IMR-90 (cell line): ENCODE measurements around the gene DNMT1. TPM values are rescaled to one million over a fixed set of nuclear protein-coding genes. Genes with fewer than 3 reads are reported as not detected.

ENCODE experiments used
- ATAC-seq: fragments of 200-7000 bp; cut with Tn5 transposase; 2 replicates; pipeline ENCODE4 v1.9.1; 2020; ENCODE audit warnings: low read depth, mild to moderate bottlenecking, moderate library complexity
- BruUV-seq: library from RNA; stranded (reverse); fragments of 400-500 nt; replicated peaks from 2 replicates; lab custom pipeline; 2021; lab: Mats Ljungman, UMichigan
- CTCF ChIA-PET: fragments of 300-600 bp; formaldehyde crosslinking; extraction: SDS; loops from one replicate; lab custom pipeline; 2021; ENCODE audit warnings: antibody characterized with exemption; lab: Yijun Ruan, JAX
- POLR2A ChIA-PET: fragments of 300-600 bp; sonication (Branson Sonifier 250); formaldehyde crosslinking; loops from one replicate; lab custom pipeline; 2022; ENCODE audit warnings: antibody characterized with exemption; ENCODE audit not compliant: unreplicated experiment; lab: Charles Lee
- DNase-seq: peaks from one replicate; pipeline ENCODE4 v3.0.0; 2013
- H2AFZ ChIP-seq: replicated peaks from 2 replicates; pipeline ENCODE3; 2013; ENCODE audit warnings: low read length, mild to moderate bottlenecking; ENCODE audit not compliant: poor library complexity
- H2AK5ac ChIP-seq: 2 replicates; pipeline ENCODE4 v1.6.1; 2013; ENCODE audit warnings: low read depth, low read length, inconsistent platforms
- H2AK9ac ChIP-seq: replicated peaks from 2 replicates; pipeline ENCODE3; 2013; ENCODE audit warnings: mild to moderate bottlenecking, low read depth, low read length, moderate library complexity; ENCODE audit not compliant: poor library complexity
- H2BK120ac ChIP-seq: 2 replicates; pipeline ENCODE4 v1.6.1; 2013; ENCODE audit warnings: low read depth, low read length, inconsistent platforms
- H2BK15ac ChIP-seq: 3 replicates; pipeline ENCODE4 v1.6.1; 2013; ENCODE audit warnings: low read depth, low read length, inconsistent platforms
- H2BK20ac ChIP-seq: 2 replicates; pipeline ENCODE4 v1.6.1; 2013; ENCODE audit warnings: low read depth, mild to moderate bottlenecking, inconsistent platforms, low read length, moderate library complexity
- H2BK5ac ChIP-seq: 2 replicates; pipeline ENCODE4 v1.6.1; 2013; ENCODE audit warnings: mild to moderate bottlenecking, low read depth, low read length, inconsistent platforms; ENCODE audit not compliant: poor library complexity, severe bottlenecking
- H3K14ac ChIP-seq: replicated peaks from 2 replicates; pipeline ENCODE4 v1.6.1; 2013; ENCODE audit warnings: low read depth, low read length, inconsistent platforms
- H3K18ac ChIP-seq: 2 replicates; pipeline ENCODE4 v1.6.1; 2013; ENCODE audit warnings: low read depth, low read length, control low read depth
- H3K23ac ChIP-seq: 2 replicates; pipeline ENCODE4 v1.6.1; 2013; ENCODE audit warnings: low read depth, low read length, inconsistent platforms
- H3K27ac ChIP-seq: 2 replicates; pipeline ENCODE4 v1.5.1; 2013; ENCODE audit warnings: mild to moderate bottlenecking, control low read depth, low read length; ENCODE audit not compliant: insufficient read depth
- H3K27me3 ChIP-seq: 2 replicates; pipeline ENCODE4 v1.6.1; 2013; ENCODE audit warnings: low read length; ENCODE audit not compliant: control insufficient read depth, insufficient read depth
- H3K36me3 ChIP-seq: 2 replicates; pipeline ENCODE4 v1.6.1; 2013; ENCODE audit warnings: low read length, mixed read lengths; ENCODE audit not compliant: control insufficient read depth, insufficient read depth
- H3K4ac ChIP-seq: 2 replicates; pipeline ENCODE4 v1.6.1; 2013; ENCODE audit warnings: low read depth, low read length, inconsistent platforms
- H3K4me1 ChIP-seq: 2 replicates; pipeline ENCODE4 v1.6.1; 2013; ENCODE audit warnings: low read length, mixed read lengths; ENCODE audit not compliant: control insufficient read depth, insufficient read depth
- H3K4me2 ChIP-seq: 2 replicates; pipeline ENCODE4 v1.6.1; 2013; ENCODE audit warnings: low read depth, mild to moderate bottlenecking, control low read depth, low read length, moderate library complexity
- H3K4me3 ChIP-seq: 2 replicates; pipeline ENCODE4 v1.5.1; 2013; ENCODE audit warnings: low read depth, mild to moderate bottlenecking, control low read depth, low read length, moderate library complexity; ENCODE audit not compliant: insufficient read depth
- H3K56ac ChIP-seq: 2 replicates; pipeline ENCODE4 v1.6.1; 2013; ENCODE audit warnings: low read length, inconsistent platforms; ENCODE audit not compliant: insufficient read depth; ENCODE audit errors: extremely low read depth
- H3K79me1 ChIP-seq, 2 experiments: 2 replicates each; pipeline ENCODE4 v1.6.1; 2013; ENCODE audit warnings: low read length in 2 of 2, inconsistent platforms in 1 of 2, low read depth in 1 of 2
- H3K9ac ChIP-seq: 2 replicates; pipeline ENCODE4 v1.6.1; 2013; ENCODE audit warnings: low read depth, low read length, control low read depth
- H3K9me1 ChIP-seq: 2 replicates; pipeline ENCODE4 v1.6.1; 2013; ENCODE audit warnings: low read length, inconsistent platforms; ENCODE audit not compliant: insufficient read depth
- H3K9me3 ChIP-seq: 2 replicates; pipeline ENCODE4 v1.6.1; 2013; ENCODE audit warnings: low read length; ENCODE audit not compliant: control insufficient read depth, insufficient read depth
- H4K20me1 ChIP-seq: 2 replicates; pipeline ENCODE4 v1.6.1; 2013; ENCODE audit warnings: low read length, inconsistent platforms; ENCODE audit not compliant: insufficient read depth
- H4K5ac ChIP-seq: 2 replicates; pipeline ENCODE4 v1.6.1; 2013; ENCODE audit warnings: mild to moderate bottlenecking, low read depth, low read length, control low read depth
- H4K8ac ChIP-seq, 2 experiments: 2 replicates each; pipeline ENCODE4 v1.6.1; 2013; ENCODE audit warnings: low read depth in 2 of 2, low read length in 2 of 2, control low read depth in 1 of 2, inconsistent platforms in 1 of 2
- H4K91ac ChIP-seq: 2 replicates; pipeline ENCODE4 v1.6.1; 2013; ENCODE audit warnings: low read depth, low read length, inconsistent platforms; ENCODE audit not compliant: insufficient read depth
- BHLHE40 ChIP-seq: fragments of 150-350 bp; IDR thresholded peaks from 2 replicates; pipeline ENCODE4 v1.6.1; 2016; ENCODE audit warnings: mild to moderate bottlenecking, low read depth, low read length
- CEBPB ChIP-seq: IDR thresholded peaks from 2 replicates; pipeline ENCODE4 v1.6.1; 2012; ENCODE audit warnings: low read depth, low read length, improper control_type of control experiment
- CHD1 ChIP-seq: IDR thresholded peaks from 2 replicates; pipeline ENCODE4 v1.6.1; 2012; ENCODE audit warnings: low read depth, low read length, improper control_type of control experiment
- CTCF ChIP-seq: conservative IDR thresholded peaks from 2 replicates; pipeline ENCODE4 v1.5.1; 2012; ENCODE audit warnings: mild to moderate bottlenecking, low read depth, low read length, improper control_type of control experiment
- ELK1 ChIP-seq: fragments of 150-350 bp; IDR thresholded peaks from 2 replicates; pipeline ENCODE4 v1.6.1; 2016; ENCODE audit warnings: low read depth, mild to moderate bottlenecking, low read length, moderate library complexity, borderline replicate concordance
- FOS ChIP-seq: fragments of 150-350 bp; IDR thresholded peaks from 2 replicates; pipeline ENCODE4 v1.6.1; 2016; ENCODE audit warnings: low read depth, low read length
- MAFK ChIP-seq: IDR thresholded peaks from 2 replicates; pipeline ENCODE4 v1.6.1; 2012; ENCODE audit warnings: low read depth, low read length, improper control_type of control experiment
- MAZ ChIP-seq: IDR thresholded peaks from 2 replicates; pipeline ENCODE4 v1.6.1; 2012; ENCODE audit warnings: low read depth, mild to moderate bottlenecking, low read length, improper control_type of control experiment, moderate library complexity, borderline replicate concordance
- MXI1 ChIP-seq: IDR thresholded peaks from 2 replicates; pipeline ENCODE4 v1.6.1; 2012; ENCODE audit warnings: low read depth, mild to moderate bottlenecking, low read length, moderate library complexity, borderline replicate concordance
- NFE2L2 ChIP-seq: fragments of 150-350 bp; IDR thresholded peaks from 2 replicates; pipeline ENCODE4 v1.6.1; 2016; ENCODE audit warnings: low read depth, mild to moderate bottlenecking, low read length
- POLR2A ChIP-seq: IDR thresholded peaks from 2 replicates; pipeline ENCODE4 v1.6.1; 2012; ENCODE audit warnings: mild to moderate bottlenecking, low read depth, low read length
- RAD21 ChIP-seq: IDR thresholded peaks from 2 replicates; pipeline ENCODE4 v1.6.1; 2012; ENCODE audit warnings: low read length, improper control_type of control experiment
- RCOR1 ChIP-seq: IDR thresholded peaks from 2 replicates; pipeline ENCODE4 v1.6.1; 2012; ENCODE audit warnings: mild to moderate bottlenecking, low read length, improper control_type of control experiment; ENCODE audit not compliant: insufficient replicate concordance
- RFX5 ChIP-seq: IDR thresholded peaks from 2 replicates; pipeline ENCODE4 v1.8.0; 2012; ENCODE audit warnings: low read depth, mild to moderate bottlenecking, low read length, moderate library complexity
- SMC3 ChIP-seq: fragments of 150-350 bp; IDR thresholded peaks from 2 replicates; pipeline ENCODE4 v1.6.1; 2016; ENCODE audit warnings: low read depth, mild to moderate bottlenecking, antibody characterized with exemption, low read length, moderate library complexity
- USF2 ChIP-seq: fragments of 150-350 bp; IDR thresholded peaks from 2 replicates; pipeline ENCODE4 v1.6.1; 2017; ENCODE audit warnings: mild to moderate bottlenecking, antibody characterized with exemption, low read length, low read depth
- WGBS, 2 experiments: methylation state at CpG; one replicate each; pipeline versions ENCODE4 v1.1.5 to v1.1.7; 2013; ENCODE audit warnings: missing lambda C conversion rate in 2 of 2; ENCODE audit not compliant: insufficient read length in 1 of 2; ENCODE audit errors: extremely low coverage in 2 of 2; 5-methylcytosine and 5-hydroxymethylcytosine counted together
- dilution Hi-C: fragments of 300-500 bp; cut with HindIII; formaldehyde crosslinking; loops from one replicate; pipeline ENCODE4 v1.14.3; 2018; ENCODE audit warnings: low sequenced_read_pairs; ENCODE audit not compliant: unreplicated experiment
- in situ Hi-C: fragments of 300-500 bp; cut with MboI; formaldehyde crosslinking; loops from 3 replicates; pipeline ENCODE4 v1.14.3; 2019; ENCODE audit warnings: low sequenced_read_pairs, inconsistent platforms, mixed read lengths
- intact Hi-C: fragments of 100-400 bp; cut with micrococcal nuclease; formaldehyde crosslinking; loops from 2 replicates; pipeline ENCODE4 v1.10.0; 2022
- polyA plus RNA-seq, 3 experiments: library from polyadenylated mRNA; depleted of rRNA; stranded (reverse); fragments of >200 nt; gene quantifications; 2 replicates each; pipeline ENCODE4 v1.2.3, GENCODE V29; 2012; ENCODE audit warnings: low replicate concordance in 1 of 3
- total RNA-seq: library from RNA; depleted of rRNA; stranded (reverse); fragments of >200 nt; gene quantifications from 2 replicates; pipeline ENCODE4 v1.2.3, GENCODE V29; 2012

DNMT1 gene
- total and polyA plus RNA-seq, 2 of the 4 experiments (the other 2 are of a cell fraction), result 26.2 to 83.6 TPM

- Histone ChIP-seq H3K18ac (no peak overlapping the region), H2BK120ac (no peak overlapping the region), H2BK5ac (no peak overlapping the region), H3K79me1 (peaks cover 3 to 20% of the 10 kb centered on the region in 2 experiments; a peak in 3 of 4 replicates), H2AK9ac (no peak overlapping the region), H3K4me2 (no peak overlapping the region), H3K14ac (no peak overlapping the region), H3K4me1 (no peaks in the 10 kb centered on the region), H2BK15ac (no peak overlapping the region), H3K4ac (no peak overlapping the region), H2BK20ac (no peak overlapping the region), H3K27me3 (peaks cover 4% of the 10 kb centered on the region; the same call in 1 of the 2 replicates), H4K5ac (no peak overlapping the region), H3K9ac (no peak overlapping the region), H3K9me3 (no peaks in the 10 kb centered on the region), H3K23ac (no peak overlapping the region), H3K9me1 (peaks cover 8% of the 10 kb centered on the region; the same call in 1 of the 2 replicates), H3K27ac (no peak overlapping the region), H4K8ac (no peak overlapping the region), H3K36me3 (no peaks in the 10 kb centered on the region), H3K4me3 (no peak overlapping the region), H3K56ac (no peak overlapping the region), H2AK5ac (no peak overlapping the region), H4K20me1 (no peaks in the 10 kb centered on the region), H2AFZ (no peak overlapping the region), H4K91ac (no peak overlapping the region)
- POLR2A ChIA-PET, result no interaction called here
- in situ Hi-C loops (no loop called here), intact Hi-C loops (no loop called here), dilution Hi-C loops (no loop called here)
- BruUV-seq, result no TSS peak
- whole genome bisulfite sequencing, 2 experiments, result 63% methylated on average over 5 of the region's 9 CpGs; no CpG with 5 or more reads in 1 of the 2 experiments
- TF ChIP-seq ELK1, result no peak
- no peak for TF ChIP-seq CEBPB
- TF ChIP-seq MAZ, result no peak
- no peak for TF ChIP-seq MAFK
- no peak for TF ChIP-seq USF2
- TF ChIP-seq FOS, result no peak
- TF ChIP-seq NFE2L2, result no peak
- TF ChIP-seq POLR2A, result no peak
- no peak for TF ChIP-seq CHD1
- TF ChIP-seq RAD21, result no peak
- no peak for TF ChIP-seq BHLHE40
- no peak for TF ChIP-seq RFX5
- TF ChIP-seq MXI1, result no peak
- TF ChIP-seq SMC3, result no peak
- no peak for TF ChIP-seq CTCF
- TF ChIP-seq RCOR1, result no peak
- DNase-seq (no peak), ATAC-seq (no peak)
- CTCF ChIA-PET, result interaction anchor here (0.6 kb wide), 1 partner anchor 130 kb away, joined by 4 read pairs; no protein-coding TSS in a partner anchor
Observed at GRCh38 chr19:10083911-10084310, 110.8 kb downstream of the DNMT1 start.
